Activated B cell treated with CpG ODN at 0.5 μM for 24 hours (primary cell): ENCODE results near the gene CFAP47. TPM values are rescaled to one million over a fixed set of nuclear protein-coding genes. Genes with fewer than 3 reads are reported as not detected.
"Not testable (repeated sequence)": the region's sequence is repeated elsewhere in the genome, so short reads cannot be mapped to it uniquely, and the experiment has no call there.

ENCODE experiments used
- ATAC-seq: fragments of 200-7000 bp; cut with Tn5 transposase; one replicate; pipeline ENCODE4 v1.10.0; 2021; ENCODE audit warnings: low read depth, mild to moderate bottlenecking, moderate library complexity
- CTCF ChIA-PET: fragments of 350-600 bp; sonication (Branson Sonifier 250); formaldehyde crosslinking; loops from one replicate; lab custom pipeline; 2021; ENCODE audit warnings: antibody characterized with exemption; lab: Charles Lee
- POLR2A ChIA-PET: fragments of 350-600 bp; sonication (Branson Sonifier 250); formaldehyde crosslinking; loops from one replicate; lab custom pipeline; 2021; ENCODE audit warnings: antibody characterized with exemption; lab: Charles Lee
- DNase-seq: peaks from one replicate; pipeline ENCODE4 v3.0.0; 2022
- H3K27ac Mint-ChIP-seq: one replicate; pipeline ENCODE4 v1.8.0; 2020; ENCODE audit warnings: mixed read lengths
- H3K27me3 Mint-ChIP-seq: one replicate; pipeline ENCODE4 v1.8.0; 2021; ENCODE audit warnings: mixed read lengths
- H3K36me3 Mint-ChIP-seq: one replicate; pipeline ENCODE4 v1.8.0; 2021; ENCODE audit warnings: low read depth, mixed read lengths
- H3K4me1 Mint-ChIP-seq: one replicate; pipeline ENCODE4 v1.8.0; 2021; ENCODE audit warnings: mixed read lengths
- H3K4me3 Mint-ChIP-seq: one replicate; pipeline ENCODE4 v1.8.0; 2020; ENCODE audit warnings: mild to moderate bottlenecking, mixed read lengths
- H3K9me3 Mint-ChIP-seq: one replicate; pipeline ENCODE4 v1.8.0; 2020; ENCODE audit warnings: mixed read lengths
- CTCF ChIP-seq: fragments of 200-600 bp; IDR thresholded peaks from one replicate; pipeline ENCODE4 v1.8.0; 2022; ENCODE audit warnings: antibody characterized with exemption, mild to moderate bottlenecking
- intact Hi-C: fragments of 100-400 bp; cut with micrococcal nuclease; formaldehyde crosslinking; loops from one replicate; pipeline ENCODE4 v1.15.1; 2024
- total RNA-seq: library from RNA; stranded (reverse); gene quantifications from 2 replicates; pipeline ENCODE4 v1.2.3, GENCODE V29; 2022

The CFAP47 gene
- total RNA-seq, 1 donor from 2014 or later = not detected

GRCh38 chrX:36198575-36198974 lies 279.0 kb downstream of the CFAP47 start:
- POLR2A ChIA-PET = no interaction called here

GRCh38 chrX:36199928-36200327 lies 280.4 kb downstream of the CFAP47 start:
- TF ChIP-seq CTCF = no peak
- CTCF ChIA-PET = no interaction called here
- POLR2A ChIA-PET = no interaction called here
- intact Hi-C loops = no loop called here
- Mint-ChIP-seq H3K27ac (no peak overlapping the region), H3K36me3 (no peaks in the 10 kb centered on the region), H3K27me3 (no peaks in the 10 kb centered on the region), H3K9me3 (no peaks in the 10 kb centered on the region), H3K4me1 (no peaks in the 10 kb centered on the region), H3K4me3 (no peak overlapping the region)
- DNase-seq = no peak
- no peak for ATAC-seq

More at GRCh38 chrX:36198575-36198974, 279.0 kb downstream of the CFAP47 start:
- H3K36me3 Mint-ChIP-seq = no peaks in the 10 kb centered on the region
- no peaks in the 10 kb centered on the region for H3K4me1 Mint-ChIP-seq
- no peak overlapping the region for H3K27ac Mint-ChIP-seq
- TF ChIP-seq CTCF = no peak
- H3K27me3 Mint-ChIP-seq = no peaks in the 10 kb centered on the region
- H3K9me3 Mint-ChIP-seq = no peaks in the 10 kb centered on the region
- no peak for ATAC-seq
- CTCF ChIA-PET = no interaction called here
- DNase-seq = no peak
- intact Hi-C loops = no loop called here
- no peak overlapping the region for H3K4me3 Mint-ChIP-seq

- ATAC-seq = no peak
- DNase-seq = no peak
- no peak overlapping the region for H3K27ac Mint-ChIP-seq
- no peaks in the 10 kb centered on the region for H3K4me1 Mint-ChIP-seq
- H3K27me3 Mint-ChIP-seq = no peaks in the 10 kb centered on the region
- TF ChIP-seq CTCF = no peak
- intact Hi-C loops = no loop called here
- no peaks in the 10 kb centered on the region for H3K36me3 Mint-ChIP-seq
- ChIA-PET CTCF (no interaction called here), POLR2A (no interaction called here)
- H3K9me3 Mint-ChIP-seq = peaks cover 2% of the 10 kb centered on the region
- no peak overlapping the region for H3K4me3 Mint-ChIP-seq
These were observed 295.4 kb downstream of the CFAP47 start for GRCh38 chrX:36214924-36215323.

- Mint-ChIP-seq H3K4me1 (no peaks in the 10 kb centered on the region), H3K9me3 (peaks cover 2% of the 10 kb centered on the region), H3K27me3 (no peaks in the 10 kb centered on the region), H3K27ac (no peak overlapping the region), H3K4me3 (no peak overlapping the region), H3K36me3 (no peaks in the 10 kb centered on the region)
- ATAC-seq (no peak), DNase-seq (no peak)
- intact Hi-C loops = no loop called here
- POLR2A ChIA-PET = no interaction called here
- CTCF ChIA-PET = no interaction called here
- no peak for TF ChIP-seq CTCF
These were observed 299.3 kb downstream of the CFAP47 start for GRCh38 chrX:36218801-36219200.

- H3K27ac Mint-ChIP-seq, ATAC-seq, H3K36me3 Mint-ChIP-seq, H3K27me3 Mint-ChIP-seq, intact Hi-C loops, CTCF ChIA-PET, H3K9me3 Mint-ChIP-seq, H3K4me3 Mint-ChIP-seq, H3K4me1 Mint-ChIP-seq, POLR2A ChIA-PET, DNase-seq: not testable (repeated sequence)
These were observed 315.4 kb downstream of the CFAP47 start for GRCh38 chrX:36234840-36235528.

GRCh38 chrX:36241397-36241796 lies 321.9 kb downstream of the CFAP47 start:
- POLR2A ChIA-PET = no interaction called here
- no peak for DNase-seq
- Mint-ChIP-seq H3K36me3 (no peaks in the 10 kb centered on the region), H3K27me3 (no peaks in the 10 kb centered on the region), H3K4me1 (no peaks in the 10 kb centered on the region), H3K4me3 (no peak overlapping the region), H3K27ac (no peak overlapping the region), H3K9me3 (no peaks in the 10 kb centered on the region)
- ATAC-seq = no peak
- intact Hi-C loops = no loop called here
- no peak for TF ChIP-seq CTCF
- CTCF ChIA-PET = no interaction called here
